GM12873 (cell line): ENCODE results near the gene OPCML.

Source experiments
- CTCF ChIP-seq: IDR thresholded peaks from 2 replicates; pipeline ENCODE4 v1.5.1; 2012; ENCODE audit warnings: low read depth, mild to moderate bottlenecking, moderate library complexity, low read length, control low read depth; ENCODE audit not compliant: insufficient read depth; ENCODE audit errors: missing control alignments

The OPCML gene

GRCh38 chr11:133176748-133177147, 355.6 kb downstream of the OPCML start:
- no peak for TF ChIP-seq CTCF

GRCh38 chr11:133175103-133175502, 357.2 kb downstream of the OPCML start:
- TF ChIP-seq CTCF = no peak

GRCh38 chr11:133173810-133174412, 358.4 kb downstream of the OPCML start:
- TF ChIP-seq CTCF = no peak

GRCh38 chr11:133172349-133172748, 360.0 kb downstream of the OPCML start:
- TF ChIP-seq CTCF = no peak

- no peak for TF ChIP-seq CTCF
Observed at GRCh38 chr11:133171374-133171773, 360.9 kb downstream of the OPCML start.

GRCh38 chr11:133168016-133168415, 364.3 kb downstream of the OPCML start:
- TF ChIP-seq CTCF = no peak

DNA sequence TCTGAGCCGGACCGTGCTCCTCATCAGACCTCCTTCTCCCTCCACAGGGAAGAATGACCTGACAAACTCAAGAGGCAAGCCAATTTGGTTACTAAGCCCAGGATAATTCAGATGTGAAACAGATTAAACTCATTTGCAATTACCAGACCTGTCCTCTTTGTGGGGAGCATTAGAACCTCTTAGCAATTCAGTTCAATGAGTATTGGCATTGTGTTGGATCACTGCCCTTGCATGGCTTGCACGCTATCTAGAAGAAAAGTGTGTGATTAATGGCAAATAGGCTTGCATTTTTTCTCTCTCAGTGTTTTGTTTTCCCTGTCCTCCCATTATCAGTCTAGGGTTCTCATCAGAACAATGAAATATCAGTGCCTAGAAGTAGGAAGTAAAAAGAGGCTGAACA, 365.6 kb downstream of the OPCML start:
- no peak for TF ChIP-seq CTCF
